Stimulated activated naive CD4-positive, alpha-beta T cell (primary cell): ENCODE measurements around the gene HAUS7.

Source experiments
- DNase-seq, 6 experiments: peaks; one replicate each; lab custom pipeline; 2025; lab: John Stamatoyannopoulos, UW

HAUS7 gene

DNA sequence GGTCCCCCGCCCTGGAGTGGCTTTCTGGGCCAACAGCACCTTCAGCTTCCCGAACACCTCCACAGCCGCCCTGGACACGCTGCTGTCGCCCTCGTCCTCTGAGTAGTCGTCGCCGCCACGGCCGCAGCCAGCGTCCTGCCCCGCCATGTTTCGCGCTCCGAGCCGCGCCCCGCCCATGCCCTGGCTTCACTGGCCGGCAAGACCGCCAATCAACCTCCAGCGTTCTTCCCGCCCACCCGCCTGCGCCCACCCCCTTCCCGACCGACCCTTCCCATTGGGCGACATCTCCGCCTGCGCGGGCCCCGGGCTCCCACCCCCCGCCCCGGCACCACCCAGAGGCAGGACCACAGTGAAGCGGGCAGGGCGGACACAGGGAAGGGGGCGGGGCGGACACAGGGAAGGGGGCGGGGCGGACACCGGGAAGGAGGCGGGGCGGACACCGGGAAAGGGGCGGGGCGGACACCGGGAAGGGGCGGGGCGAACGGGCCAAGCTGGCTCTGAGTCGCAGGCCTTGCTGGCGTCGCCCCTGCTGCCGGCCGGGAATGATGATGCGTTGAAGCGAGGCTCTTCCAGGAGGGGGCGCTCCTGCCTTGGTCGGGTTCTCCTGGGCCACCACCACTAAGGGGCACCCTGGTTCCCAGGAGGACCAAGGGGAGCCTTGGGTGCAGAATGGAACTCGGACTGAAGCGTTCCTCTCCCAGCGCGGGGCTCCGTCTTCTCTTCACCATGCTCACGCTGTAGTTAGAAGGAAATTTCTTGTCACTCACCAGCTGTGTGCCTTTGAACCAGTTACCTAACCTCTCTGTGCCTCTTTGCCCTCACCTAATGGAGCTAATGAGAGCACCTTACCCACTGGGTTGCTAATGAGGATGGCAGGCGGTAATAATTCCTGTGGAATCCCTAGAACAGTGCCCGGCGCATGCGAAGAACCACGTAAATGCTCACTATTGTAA lies at the start of gene HAUS7:
Gene HAUS7 (minus strand): TSS at position 166 of the 953 bp plus-strand sequence. CDS start 19 bp downstream, at position 147.
- DNase-seq, result peak; percentile 86 to 92 (median 90)

DNA sequence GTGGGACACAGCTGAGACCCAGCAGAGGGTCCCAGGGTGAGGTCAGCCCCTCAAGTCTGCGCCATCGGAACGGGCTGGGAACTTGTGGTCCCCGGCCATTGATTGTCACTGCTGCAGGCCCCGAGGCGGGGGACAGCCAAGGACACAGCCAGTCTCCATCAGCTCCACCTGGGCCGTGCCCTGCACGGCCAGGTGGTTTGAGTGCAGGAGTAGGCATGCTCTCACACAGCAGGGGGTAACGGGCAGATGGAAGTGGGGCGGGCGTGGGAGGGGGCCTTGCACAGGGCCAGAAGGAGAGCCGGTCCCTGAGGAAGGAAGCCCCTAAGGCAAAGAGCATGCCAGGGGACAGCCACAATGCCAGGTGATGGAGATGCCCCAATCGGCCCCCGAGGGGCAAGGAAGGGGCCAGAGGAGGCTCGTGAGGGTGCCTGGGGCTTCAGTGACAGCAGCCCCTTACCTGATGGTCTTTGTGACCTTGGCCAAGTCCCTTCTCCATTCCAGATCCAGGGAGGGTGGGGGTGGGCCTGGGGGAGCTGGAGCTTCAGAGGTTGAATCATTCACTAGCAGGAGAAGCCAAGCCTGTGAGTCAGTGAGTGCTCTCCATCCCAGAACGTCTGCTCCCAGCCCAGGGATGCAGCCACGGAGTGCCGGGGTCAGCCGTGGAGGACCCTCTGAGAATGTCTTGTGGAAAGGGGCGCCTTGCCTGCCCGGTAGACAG lies 49.4 kb upstream of the HAUS7 start:
- no peak for DNase-seq

- DNase-seq, result no peak
Measured at GRCh38 chrX:153517946-153518834, 47.8 kb upstream of the HAUS7 start.

DNA sequence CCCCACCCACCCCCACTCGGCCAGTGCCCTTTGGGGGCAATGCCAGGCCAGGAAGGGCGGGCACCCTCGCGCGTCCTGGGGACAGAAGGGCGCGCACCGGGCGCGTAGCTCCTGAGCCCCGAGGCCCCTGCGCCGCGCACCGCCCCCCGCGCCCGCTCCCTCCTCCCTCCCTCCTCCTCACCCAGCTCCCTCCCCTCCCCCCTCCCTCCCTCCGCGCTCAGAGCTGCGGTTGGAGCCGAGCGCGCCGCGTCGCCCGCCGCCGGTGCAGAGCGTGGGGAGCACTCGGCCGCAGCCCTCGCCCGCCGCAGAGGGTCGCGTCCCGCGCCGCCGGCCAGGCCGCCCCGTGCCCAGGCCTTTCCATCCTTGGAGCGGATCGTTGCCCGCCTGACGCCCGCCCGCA lies 47.0 kb upstream of the HAUS7 start, which contains the start of gene ATP2B3:
Gene ATP2B3 (plus strand): TSS at position 220 of the 400 bp plus-strand sequence. CDS start 18,606 bp downstream, outside the sequence.
- DNase-seq, result no peak

- no peak for DNase-seq
Measured at GRCh38 chrX:153516073-153516472, 45.7 kb upstream of the HAUS7 start.

GRCh38 chrX:153515435-153515834 lies 45.1 kb upstream of the HAUS7 start:
- no peak for DNase-seq

DNA sequence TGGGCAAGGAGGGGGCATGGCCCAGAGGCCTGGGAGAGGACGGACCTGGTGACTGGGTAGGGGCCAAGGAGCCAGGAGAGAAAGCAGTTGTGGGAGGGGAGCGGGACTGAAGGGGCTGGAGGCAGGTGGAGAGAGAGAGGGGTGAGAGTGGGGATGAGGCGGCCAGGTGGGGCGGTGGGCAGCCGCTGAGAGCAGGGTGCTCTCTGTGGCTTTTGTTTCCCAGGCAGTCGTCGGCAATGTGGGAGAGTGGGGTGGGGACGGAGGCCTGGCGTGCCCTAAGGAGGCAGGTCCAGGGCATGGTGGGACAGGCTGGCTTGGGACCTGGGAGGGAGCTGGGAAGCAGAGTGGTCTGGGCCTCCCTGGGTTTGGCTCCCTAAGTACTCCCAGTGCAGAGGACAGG lies 43.9 kb upstream of the HAUS7 start:
- DNase-seq, result no peak

DNA sequence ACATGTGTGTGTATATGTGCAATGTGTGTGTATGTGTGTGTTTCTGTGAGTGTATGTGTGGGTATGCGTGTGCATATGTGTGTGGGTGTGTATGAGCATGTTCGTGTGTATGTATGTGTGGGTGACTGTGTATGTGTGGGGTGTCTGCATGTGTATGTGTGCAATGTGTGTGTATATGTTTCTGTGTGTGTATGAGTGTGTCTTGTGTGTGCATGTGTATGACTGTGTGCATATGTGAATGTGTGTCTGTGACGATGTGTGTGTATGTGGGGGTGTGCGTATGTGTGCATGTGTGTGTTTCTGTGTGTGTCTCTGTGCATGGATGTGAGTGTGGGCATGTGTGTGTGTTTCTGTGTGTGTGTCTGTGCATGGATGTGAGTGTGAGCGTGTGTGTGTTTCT lies 42.9 kb upstream of the HAUS7 start:
- no peak for DNase-seq

- DNase-seq, result no peak
Measured at GRCh38 chrX:153512501-153512893, 42.1 kb upstream of the HAUS7 start.

GRCh38 chrX:153511784-153512500 lies 41.6 kb upstream of the HAUS7 start:
- DNase-seq, result no peak

- no peak for DNase-seq
Measured at GRCh38 chrX:153510383-153510782, 40.0 kb upstream of the HAUS7 start.

DNA sequence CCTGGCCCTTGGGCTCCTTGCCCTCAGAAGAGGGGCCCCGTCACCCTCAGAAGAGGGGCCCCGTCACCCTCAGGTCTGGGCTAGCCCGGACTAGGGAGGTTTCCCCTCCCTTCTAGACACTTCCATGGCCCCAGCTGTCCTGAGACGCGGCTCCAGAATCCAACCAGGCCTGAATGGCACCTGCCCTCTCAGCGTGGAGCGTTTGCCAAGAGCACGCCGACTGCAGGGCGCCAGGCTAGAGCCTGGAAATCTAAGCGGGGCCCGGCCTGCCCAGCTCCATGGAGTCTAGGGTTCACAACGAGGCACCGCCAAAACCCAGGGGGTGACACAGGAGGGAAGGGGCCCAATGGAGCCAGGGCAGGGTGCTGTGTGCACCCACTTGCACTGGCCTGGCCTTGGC lies 39.2 kb upstream of the HAUS7 start:
- DNase-seq, result no peak

GRCh38 chrX:153507484-153508178 lies 37.3 kb upstream of the HAUS7 start:
- DNase-seq, result peak; percentile 54 to 83 (median 76)

DNA sequence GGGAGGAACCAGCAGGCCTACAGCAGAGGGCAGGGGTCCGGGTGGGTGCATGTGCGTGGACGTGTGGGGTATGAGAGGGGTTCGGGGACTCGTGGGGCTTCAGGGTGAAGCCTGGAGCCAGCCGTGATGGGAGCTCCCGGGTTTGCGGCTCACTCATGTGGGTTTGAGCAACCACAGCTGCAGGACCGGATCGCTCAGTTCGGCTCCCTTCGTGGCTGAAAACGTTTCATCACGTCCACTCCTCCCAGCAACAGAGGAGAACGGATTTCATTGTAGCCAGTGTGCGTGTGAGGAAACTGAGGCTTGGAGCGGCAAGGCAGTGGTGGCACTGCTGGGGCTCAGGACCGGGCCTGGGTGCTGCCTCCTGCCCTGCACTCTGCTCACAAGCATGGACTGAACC lies 35.0 kb upstream of the HAUS7 start:
- DNase-seq, result no peak

DNA sequence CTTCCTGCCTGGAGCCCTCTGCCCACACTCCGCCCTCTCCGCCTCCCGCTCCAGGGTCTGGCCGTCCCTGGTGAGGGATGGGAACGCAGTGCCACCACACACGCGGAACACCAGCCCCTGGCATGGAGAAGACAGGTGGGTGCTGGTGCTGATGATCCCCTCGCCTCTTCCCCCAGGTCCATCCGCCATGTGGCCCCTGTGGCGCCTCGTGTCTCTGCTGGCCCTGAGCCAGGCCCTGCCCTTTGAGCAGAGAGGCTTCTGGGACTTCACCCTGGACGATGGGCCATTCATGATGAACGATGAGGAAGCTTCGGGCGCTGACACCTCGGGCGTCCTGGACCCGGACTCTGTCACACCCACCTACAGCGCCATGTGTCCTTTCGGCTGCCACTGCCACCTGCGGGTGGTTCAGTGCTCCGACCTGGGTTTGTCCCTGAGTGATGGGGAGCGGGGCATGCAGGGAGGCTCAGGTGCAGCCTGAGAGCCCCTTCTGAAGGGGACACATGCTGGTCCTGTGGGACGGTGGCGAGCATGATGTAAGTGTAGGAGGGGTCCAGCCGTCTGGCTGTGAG lies 34.2 kb upstream of the HAUS7 start:
- no peak for DNase-seq

- DNase-seq, result no peak
Measured at GRCh38 chrX:153502796-153503195, 32.4 kb upstream of the HAUS7 start.

DNA sequence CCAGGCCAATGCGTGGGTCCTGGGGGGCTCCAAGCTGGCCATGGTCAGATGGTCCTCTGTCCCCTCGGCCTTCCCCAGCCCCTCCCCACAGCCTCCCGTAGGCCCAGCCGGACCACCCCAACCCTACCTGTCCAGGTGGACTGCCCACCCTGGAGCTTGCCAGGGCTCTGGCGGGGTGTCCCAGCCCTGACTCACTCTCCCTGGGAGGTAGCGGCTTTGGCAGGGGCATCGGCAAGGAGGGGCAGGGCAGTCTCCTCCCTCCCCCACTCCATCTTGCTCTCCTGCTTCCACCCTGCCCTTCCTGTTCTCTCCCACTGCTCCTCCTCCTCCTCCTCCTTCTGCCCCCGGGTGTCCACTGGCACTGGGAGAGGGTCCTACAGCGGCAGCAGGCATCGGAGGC lies 31.8 kb upstream of the HAUS7 start:
- DNase-seq, result no peak

DNA sequence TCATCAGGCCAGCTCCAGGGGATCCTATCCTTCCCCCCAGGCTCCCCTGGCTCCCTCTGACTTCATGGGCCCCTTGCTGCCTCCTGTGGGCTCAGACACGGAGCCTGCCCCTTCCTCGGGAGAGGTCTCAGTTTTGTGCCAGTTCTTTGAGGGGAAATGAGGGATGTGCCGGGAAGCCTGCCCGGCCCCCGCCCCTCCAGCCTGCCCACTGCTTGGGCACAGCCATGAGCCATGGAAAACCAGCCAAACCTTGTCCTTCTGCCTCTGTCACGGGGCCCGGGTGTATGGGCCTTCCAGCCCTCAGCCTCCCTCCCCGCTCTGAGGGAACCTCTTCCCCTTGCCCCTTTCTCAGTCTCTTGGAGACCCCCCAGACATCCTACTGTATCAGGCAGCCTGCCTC lies 31.2 kb upstream of the HAUS7 start:
- no peak for DNase-seq

GRCh38 chrX:153500676-153501280 lies 30.4 kb upstream of the HAUS7 start:
- DNase-seq, result no peak

DNA sequence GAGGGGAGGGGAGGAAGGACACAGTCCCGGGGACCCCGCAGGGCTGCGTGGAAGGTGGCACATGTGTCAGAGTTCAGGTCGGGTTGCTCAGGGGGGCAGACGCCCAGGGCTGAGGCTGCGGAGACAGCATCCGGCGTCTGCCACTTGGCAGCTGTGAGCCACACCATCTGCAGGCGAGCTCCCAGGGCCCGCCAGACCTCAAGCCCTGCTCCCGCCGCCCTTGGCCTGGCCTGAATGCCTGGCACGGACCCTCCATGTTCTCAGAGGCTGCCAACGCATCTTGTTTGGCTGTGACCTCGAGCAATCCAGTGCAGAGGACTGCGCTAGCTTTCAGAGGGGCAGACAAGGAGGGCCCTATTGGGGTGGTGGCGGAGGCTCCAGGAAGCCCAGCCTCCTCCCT lies 29.5 kb upstream of the HAUS7 start:
- DNase-seq, result no peak
